DOHH2 (cell line): ENCODE results near the gene NALCN.

Experiments
- H3F3A ChIP-seq: fragments of 200-600 bp; sonication (generic), shearing (Covaris generic); 2 replicates; pipeline ENCODE4 v1.6.0; 2016; ENCODE audit warnings: antibody characterized with exemption, mild to moderate bottlenecking; ENCODE audit not compliant: control insufficient read depth, insufficient read depth
- H3K27ac ChIP-seq: fragments of 200-600 bp; sonication (generic); 2 replicates; pipeline ENCODE4 v1.5.1; 2014; ENCODE audit warnings: low read depth, mild to moderate bottlenecking, low read length, moderate library complexity
- H3K27me3 ChIP-seq: fragments of 200-600 bp; sonication (generic); 2 replicates; pipeline ENCODE4 v1.6.1; 2014; ENCODE audit warnings: mild to moderate bottlenecking, low read length, mixed read lengths; ENCODE audit not compliant: control insufficient read depth
- H3K36me3 ChIP-seq: fragments of 200-600 bp; sonication (generic); 2 replicates; pipeline ENCODE4 v1.6.1; 2014; ENCODE audit warnings: mild to moderate bottlenecking, low read length, moderate library complexity, mixed read lengths; ENCODE audit not compliant: control insufficient read depth
- H3K4me1 ChIP-seq: fragments of 200-600 bp; sonication (generic); 2 replicates; pipeline ENCODE4 v1.6.1; 2014; ENCODE audit warnings: mild to moderate bottlenecking, low read length, mixed read lengths; ENCODE audit not compliant: control insufficient read depth
- H3K4me2 ChIP-seq: fragments of 200-600 bp; sonication (generic); 2 replicates; pipeline ENCODE4 v1.6.0; 2014; ENCODE audit warnings: mild to moderate bottlenecking, low read length, moderate library complexity
- H3K4me3 ChIP-seq: fragments of 200-600 bp; sonication (generic); 2 replicates; pipeline ENCODE4 v1.5.1; 2014; ENCODE audit warnings: mild to moderate bottlenecking, low read length, mixed read lengths
- H3K79me2 ChIP-seq: fragments of 200-600 bp; sonication (generic); 2 replicates; pipeline ENCODE4 v1.6.1; 2014; ENCODE audit warnings: mild to moderate bottlenecking, low read length, mixed read lengths; ENCODE audit not compliant: control insufficient read depth
- H3K9me2 ChIP-seq: fragments of 200-600 bp; sonication (generic); replicated peaks from 2 replicates; pipeline ENCODE4 v1.6.1; 2014; ENCODE audit warnings: mild to moderate bottlenecking, low read length, mixed read lengths; ENCODE audit not compliant: control insufficient read depth
- H3K9me3 ChIP-seq: fragments of 200-600 bp; sonication (generic); 2 replicates; pipeline ENCODE4 v1.6.1; 2014; ENCODE audit warnings: antibody characterized with exemption, low read length, mixed read lengths; ENCODE audit not compliant: control insufficient read depth, insufficient read depth
- H4K20me1 ChIP-seq: fragments of 200-600 bp; sonication (generic); 2 replicates; pipeline ENCODE4 v1.6.0; 2014; ENCODE audit warnings: low read depth, mild to moderate bottlenecking, antibody characterized with exemption, low read length, moderate library complexity; ENCODE audit not compliant: control insufficient read depth, insufficient read depth
- EZH2phosphoT487 ChIP-seq: fragments of 200-600 bp; sonication (generic); IDR thresholded peaks from 2 replicates; pipeline ENCODE4 v1.6.1; 2017; ENCODE audit warnings: borderline replicate concordance, mild to moderate bottlenecking, antibody characterized with exemption, low read length, moderate library complexity, mixed read lengths
- TF ChIP-seq, protein P1 (sequence below): fragments of 200-600 bp; sonication (generic); IDR thresholded peaks from one replicate; pipeline ENCODE4 v1.5.1; 2014; ENCODE audit warnings: antibody characterized with exemption, mild to moderate bottlenecking, low read depth, low read length; ENCODE audit not compliant: poor library complexity, severe bottlenecking

NALCN gene

GRCh38 chr13:101307181-101307701 is 109.1 kb downstream of the NALCN start:
- H4K20me1 ChIP-seq = no peaks in the 10 kb centered on the region
- no peaks in the 10 kb centered on the region for H3K36me3 ChIP-seq
- H3K4me1 ChIP-seq = no peaks in the 10 kb centered on the region
- H3K79me2 ChIP-seq = no peaks in the 10 kb centered on the region
- H3K27ac ChIP-seq = no peak overlapping the region
- H3K27me3 ChIP-seq = no peaks in the 10 kb centered on the region
- TF ChIP-seq, protein P1, sequence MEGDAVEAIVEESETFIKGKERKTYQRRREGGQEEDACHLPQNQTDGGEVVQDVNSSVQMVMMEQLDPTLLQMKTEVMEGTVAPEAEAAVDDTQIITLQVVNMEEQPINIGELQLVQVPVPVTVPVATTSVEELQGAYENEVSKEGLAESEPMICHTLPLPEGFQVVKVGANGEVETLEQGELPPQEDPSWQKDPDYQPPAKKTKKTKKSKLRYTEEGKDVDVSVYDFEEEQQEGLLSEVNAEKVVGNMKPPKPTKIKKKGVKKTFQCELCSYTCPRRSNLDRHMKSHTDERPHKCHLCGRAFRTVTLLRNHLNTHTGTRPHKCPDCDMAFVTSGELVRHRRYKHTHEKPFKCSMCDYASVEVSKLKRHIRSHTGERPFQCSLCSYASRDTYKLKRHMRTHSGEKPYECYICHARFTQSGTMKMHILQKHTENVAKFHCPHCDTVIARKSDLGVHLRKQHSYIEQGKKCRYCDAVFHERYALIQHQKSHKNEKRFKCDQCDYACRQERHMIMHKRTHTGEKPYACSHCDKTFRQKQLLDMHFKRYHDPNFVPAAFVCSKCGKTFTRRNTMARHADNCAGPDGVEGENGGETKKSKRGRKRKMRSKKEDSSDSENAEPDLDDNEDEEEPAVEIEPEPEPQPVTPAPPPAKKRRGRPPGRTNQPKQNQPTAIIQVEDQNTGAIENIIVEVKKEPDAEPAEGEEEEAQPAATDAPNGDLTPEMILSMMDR = no peak
- no peak for TF ChIP-seq EZH2phosphoT487
- no peaks in the 10 kb centered on the region for H3K9me3 ChIP-seq
- H3K4me2 ChIP-seq = no peak overlapping the region
- H3K9me2 ChIP-seq = no peaks in the 10 kb centered on the region
- H3K4me3 ChIP-seq = no peak overlapping the region
- no peaks in the 10 kb centered on the region for H3F3A ChIP-seq

DNA sequence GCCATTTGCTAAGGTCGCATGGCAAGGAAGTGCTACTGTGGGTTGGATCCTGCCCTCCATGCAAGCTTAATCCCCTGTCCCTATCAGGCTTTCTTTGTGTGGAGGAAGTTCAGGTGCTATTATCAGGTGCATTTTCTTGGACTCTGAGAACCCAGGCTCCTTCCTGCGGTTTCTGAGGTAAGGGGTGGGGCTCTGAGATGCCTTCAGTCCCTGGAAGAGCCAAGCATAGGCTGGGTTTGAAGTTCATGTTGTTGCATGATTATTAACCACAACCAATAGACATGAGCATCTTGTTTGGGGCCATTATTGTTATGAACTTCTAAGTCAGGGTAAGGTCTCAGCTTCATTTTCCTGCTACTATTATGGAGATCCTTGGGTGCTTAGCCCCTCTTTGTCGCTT is 109.5 kb downstream of the NALCN start:
- Histone ChIP-seq H4K20me1 (no peaks in the 10 kb centered on the region), H3K79me2 (no peaks in the 10 kb centered on the region), H3F3A (no peaks in the 10 kb centered on the region), H3K4me3 (no peak overlapping the region), H3K27me3 (no peaks in the 10 kb centered on the region), H3K36me3 (no peaks in the 10 kb centered on the region), H3K9me2 (no peaks in the 10 kb centered on the region), H3K9me3 (no peaks in the 10 kb centered on the region), H3K4me1 (no peaks in the 10 kb centered on the region), H3K27ac (no peak overlapping the region), H3K4me2 (no peak overlapping the region)
- TF ChIP-seq, protein P1 = no peak
- no peak for TF ChIP-seq EZH2phosphoT487

GRCh38 chr13:101305981-101306411 is 110.3 kb downstream of the NALCN start:
- H3K79me2 ChIP-seq = no peaks in the 10 kb centered on the region

More at GRCh38 chr13:101305981-101306411, 110.3 kb downstream of the NALCN start:
- H3K27ac ChIP-seq = no peak overlapping the region
- H3K4me2 ChIP-seq = no peak overlapping the region
- no peaks in the 10 kb centered on the region for H3K27me3 ChIP-seq
- H3F3A ChIP-seq = no peaks in the 10 kb centered on the region
- H4K20me1 ChIP-seq = no peaks in the 10 kb centered on the region
- no peak for TF ChIP-seq EZH2phosphoT487
- TF ChIP-seq, protein P1 = no peak
- H3K9me2 ChIP-seq = no peaks in the 10 kb centered on the region
- no peaks in the 10 kb centered on the region for H3K9me3 ChIP-seq
- H3K4me3 ChIP-seq = no peak overlapping the region
- H3K4me1 ChIP-seq = no peaks in the 10 kb centered on the region
- H3K36me3 ChIP-seq = no peaks in the 10 kb centered on the region
